Central memory CD4-positive, alpha-beta T cell (primary cell): ENCODE data around the gene CD300LD.
"Not testable (repeated sequence)": the region's sequence is repeated elsewhere in the genome, so short reads cannot be mapped to it uniquely, and the experiment has no call there.

ENCODE experiments used
- DNase-seq: peaks from one replicate; pipeline ENCODE4 v3.0.0; 2022

The CD300LD gene

DNA sequence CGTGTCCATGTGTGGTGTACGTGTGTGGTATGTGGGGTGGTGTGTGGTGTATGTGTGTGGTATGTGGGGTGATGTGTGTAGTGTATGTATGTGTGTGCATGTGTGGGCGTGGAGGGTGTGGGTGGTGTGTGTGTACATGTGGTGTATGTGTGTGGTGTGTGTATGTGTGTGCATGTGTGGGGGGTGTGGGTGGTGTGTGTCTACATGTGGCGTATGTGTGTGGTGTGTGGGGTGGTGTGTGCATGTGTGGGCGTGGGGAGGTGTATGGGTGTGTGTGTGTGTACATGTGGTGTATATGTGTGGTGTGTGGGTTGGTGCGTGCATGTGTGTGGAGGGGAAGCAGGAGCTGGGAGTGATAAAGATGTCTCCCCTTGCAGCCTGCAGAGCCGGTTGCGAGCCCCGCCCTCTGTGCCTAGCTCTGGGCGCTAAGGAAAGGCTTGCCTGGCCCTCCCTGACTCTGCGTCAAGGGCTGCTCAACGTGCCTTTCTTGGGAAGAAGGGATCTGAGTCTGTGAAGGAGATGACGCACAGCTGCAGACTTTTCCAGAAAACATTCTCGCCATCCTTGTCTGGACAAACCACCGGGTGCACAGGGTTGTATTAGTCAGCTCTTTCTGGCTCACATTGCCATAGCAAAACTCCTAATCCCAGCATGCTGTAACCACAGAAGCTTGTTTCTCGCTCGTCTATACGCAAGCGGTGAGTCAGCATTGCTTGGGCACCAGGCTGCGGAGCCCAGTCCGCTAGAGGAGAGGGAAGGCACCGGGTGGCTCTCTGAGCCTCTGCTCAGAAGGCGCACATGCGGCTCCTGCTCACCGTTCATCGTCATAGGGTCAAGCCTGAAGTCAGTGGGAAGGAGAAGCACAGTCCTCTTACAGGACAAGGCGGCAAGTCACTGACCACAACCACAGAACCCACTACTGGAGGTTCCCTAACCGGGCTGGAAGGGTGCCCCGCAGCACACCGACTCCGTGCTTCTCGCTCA lies 22.8 kb downstream of the CD300LD start:
- no peak for DNase-seq

DNA sequence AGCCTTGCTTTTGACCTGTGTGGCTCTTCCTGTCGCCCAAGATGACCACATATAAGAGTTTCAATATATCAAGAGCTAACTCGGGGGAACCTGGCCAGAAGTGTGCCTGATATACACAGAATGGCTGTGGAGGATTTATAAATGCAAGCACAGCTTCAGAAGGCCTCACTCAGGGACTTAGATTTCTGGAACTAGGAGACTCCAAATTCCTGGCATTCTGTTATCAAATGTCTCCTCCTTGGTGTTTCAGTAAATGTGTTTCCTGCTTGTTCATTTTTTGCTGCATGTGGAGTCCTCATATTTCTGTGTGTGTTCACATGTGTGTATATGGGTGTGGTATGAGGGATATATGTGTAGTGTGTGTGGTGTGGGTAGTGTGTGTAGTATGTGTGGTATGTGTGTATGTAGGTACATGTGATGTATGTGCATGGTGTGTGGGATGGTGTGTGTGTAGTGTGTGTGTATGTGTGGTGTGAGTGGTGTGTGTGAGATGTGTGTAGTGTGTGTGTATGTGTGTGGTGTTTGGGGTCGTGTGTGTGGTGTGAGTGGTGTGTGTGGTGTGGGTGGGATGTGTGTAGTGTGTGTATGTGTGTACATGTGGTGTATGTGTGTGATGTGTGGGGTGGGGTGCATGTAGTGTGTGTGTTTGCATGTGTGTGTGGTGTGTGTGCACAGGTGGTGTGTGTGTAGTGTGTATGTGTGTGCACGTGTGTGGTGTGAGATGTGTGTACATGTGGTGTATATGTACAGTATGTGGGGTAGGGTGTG lies 23.8 kb downstream of the CD300LD start:
- no peak for DNase-seq

DNA sequence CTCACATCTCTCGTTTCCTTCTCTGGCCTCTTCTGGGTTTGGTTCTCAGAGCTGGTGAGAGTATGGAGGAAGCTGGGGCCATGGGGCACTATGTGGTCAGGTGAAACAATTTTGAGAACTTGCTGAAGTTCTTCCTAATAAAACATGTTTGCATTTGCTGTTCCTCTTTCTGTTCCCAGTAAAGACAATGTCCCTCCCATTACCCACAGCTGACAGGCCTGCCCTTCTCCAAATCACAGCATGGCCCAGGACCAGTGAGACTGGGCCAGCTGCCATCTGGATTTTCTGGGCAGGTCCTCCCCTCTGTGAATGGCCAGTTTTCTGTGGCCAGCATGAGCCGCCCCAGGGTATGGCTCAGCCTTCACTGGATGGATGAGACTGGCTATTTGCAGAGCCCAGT lies 24.7 kb downstream of the CD300LD start, which contains the start of gene CD300H:
Gene CD300H (minus strand): TSS at position 113 of the 400 bp plus-strand sequence.
- DNase-seq, result no peak

DNA sequence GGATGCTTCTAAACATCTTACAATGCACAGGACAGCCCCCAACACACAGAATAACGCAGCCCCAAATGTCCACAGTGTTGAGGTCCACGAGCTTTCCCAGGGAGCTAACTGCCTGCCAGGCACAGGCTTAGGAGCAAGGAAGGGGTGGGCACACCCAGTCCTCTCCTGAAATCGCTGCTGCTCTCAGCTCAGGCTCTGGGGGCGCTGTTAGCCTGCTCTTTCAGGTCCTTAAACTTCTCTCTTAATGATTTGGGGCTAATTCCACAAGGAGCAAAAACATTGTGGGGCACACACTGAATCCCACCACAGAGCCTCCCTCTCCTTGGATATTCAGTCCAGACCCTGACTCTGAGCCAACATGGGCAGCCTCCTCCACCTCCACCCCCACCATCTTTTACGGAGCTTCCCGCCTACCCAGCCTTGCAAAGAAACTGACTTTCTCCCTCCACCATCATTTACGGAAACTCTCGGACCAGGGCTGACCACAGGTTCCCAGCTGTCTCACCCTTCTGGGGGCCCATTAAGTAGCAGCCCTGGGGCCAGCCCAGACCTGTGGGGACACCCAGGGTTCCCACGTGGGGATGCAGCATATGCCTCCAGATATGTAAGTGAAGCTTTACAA lies 25.8 kb downstream of the CD300LD start:
- no peak for DNase-seq

DNA sequence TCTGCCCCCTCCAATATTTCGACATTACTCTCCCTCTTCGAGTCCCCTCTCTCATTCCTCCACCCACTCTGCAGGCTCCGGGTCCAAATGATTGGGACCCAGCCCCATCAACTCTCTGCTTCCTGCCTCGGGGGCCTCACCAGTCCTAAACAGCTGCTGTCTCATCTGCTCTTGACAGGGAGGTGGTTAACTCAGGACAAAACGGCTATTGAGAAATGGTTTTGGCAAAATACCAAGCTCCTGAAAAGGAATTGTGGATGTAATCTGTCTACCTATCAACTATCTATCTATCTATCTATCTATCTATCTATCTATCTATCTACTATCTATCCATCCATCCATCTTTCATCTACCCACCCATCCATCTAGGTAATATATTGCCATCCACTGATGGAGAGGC lies 27.0 kb downstream of the CD300LD start:
- DNase-seq, result no peak

DNA sequence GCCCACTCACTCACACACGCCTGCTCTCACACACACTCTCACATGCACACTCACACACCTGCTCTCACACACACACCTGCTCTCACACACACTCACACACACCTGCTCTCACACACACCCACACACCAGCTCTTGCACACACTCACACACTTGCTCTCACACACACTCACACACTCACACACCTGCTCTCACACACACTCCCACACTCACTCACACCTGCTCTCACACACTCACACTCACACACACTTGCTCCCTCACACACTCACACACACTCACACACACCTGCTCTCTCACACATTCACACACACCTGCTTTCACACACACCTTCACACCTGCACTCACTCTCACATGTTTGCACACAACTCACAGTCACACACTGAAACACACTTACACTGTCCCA lies 28.7 kb downstream of the CD300LD start:
- DNase-seq, result no peak

DNA sequence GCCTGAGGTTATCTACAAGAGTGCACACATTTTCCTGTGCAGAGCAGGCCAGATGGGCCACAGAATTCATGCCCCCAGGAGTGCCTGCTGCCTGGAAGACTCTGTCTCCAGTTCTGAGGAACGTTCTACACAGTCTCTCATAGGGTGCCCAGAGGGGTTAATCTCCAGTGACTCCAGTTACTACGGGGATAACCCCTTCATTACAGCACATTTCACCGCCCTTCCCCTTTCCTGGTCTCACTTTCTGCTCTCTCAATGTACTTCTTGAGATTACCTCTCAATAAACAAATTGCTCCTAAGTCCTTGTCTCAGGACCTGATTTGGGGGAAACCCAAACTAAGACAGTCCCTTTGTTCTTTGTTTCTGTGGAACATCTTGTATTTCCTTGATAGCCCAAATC lies 30.5 kb downstream of the CD300LD start:
- DNase-seq, result no peak

DNA sequence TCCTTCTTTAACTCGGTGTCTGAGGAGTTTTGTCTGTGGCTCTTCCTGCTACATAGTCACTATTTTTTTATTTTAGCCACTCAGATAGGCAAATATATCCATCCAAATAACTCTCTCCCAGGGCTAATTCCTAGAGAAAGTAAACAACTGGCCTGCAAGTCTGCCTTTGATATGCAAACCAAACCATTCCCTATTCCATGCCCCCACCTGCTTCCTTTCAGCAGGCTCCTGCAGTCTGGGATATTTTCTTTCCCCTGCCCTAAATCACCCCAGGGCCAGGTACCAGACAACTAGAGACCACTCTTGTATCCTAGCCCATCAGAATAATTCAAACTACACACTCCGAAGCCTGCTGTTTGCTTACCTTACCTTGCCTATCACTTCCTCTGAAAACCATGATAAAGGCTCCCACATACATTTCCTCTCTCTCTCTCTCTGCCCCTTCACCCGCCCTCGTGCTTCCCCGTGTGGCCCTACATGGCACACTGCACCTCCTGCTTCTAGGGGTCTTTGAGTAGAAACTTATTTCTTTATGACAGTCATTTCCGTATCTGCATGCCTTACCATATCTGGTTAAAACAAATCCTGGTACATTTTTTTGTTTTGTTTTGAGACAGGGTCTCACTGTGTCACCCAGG lies 33.1 kb downstream of the CD300LD start:
- DNase-seq, result no peak

DNA sequence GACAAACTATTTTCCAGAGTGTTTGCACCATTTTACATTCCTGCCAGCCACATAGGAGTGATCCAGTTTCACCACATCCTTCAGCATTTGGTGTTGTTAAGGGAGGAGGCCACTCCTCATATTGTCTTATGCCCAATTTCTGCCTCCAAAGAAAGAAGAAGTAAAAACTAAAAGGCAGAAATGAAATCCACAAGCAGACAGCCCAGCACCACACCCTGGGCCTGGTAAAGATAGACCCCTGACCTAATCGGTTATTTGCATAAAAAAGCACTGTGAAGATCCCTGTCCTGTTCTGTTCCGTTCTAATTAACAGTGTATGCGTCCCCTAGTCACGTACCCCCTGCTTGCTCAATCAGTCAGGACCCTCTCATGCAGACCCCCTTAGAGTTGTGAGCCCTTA lies 33.7 kb downstream of the CD300LD start:
- DNase-seq, result not testable (repeated sequence)

DNA sequence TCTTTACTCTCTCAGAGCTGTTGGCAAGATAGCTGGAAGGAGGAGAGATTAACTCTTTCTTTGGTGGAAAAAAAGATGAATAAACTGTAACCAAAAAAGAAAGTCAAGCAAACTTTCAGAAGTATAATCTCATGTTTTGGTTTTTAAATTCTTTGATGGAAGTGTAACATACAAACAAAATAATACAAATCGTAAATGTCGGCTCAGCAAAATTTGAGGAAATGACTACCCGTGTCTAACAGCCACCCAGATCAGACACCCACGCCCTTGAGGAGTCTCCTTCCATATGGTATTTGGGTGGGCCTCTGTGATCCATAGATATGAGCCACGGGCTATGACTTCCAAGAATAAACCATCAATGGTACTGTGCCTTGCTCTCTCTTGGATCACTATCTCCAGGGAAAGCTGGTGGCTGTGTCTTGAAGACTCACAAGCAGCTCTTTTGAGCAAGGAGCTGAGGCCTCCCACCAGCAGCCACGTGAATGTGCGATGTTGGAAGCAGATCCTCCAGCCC lies 36.6 kb downstream of the CD300LD start:
- DNase-seq, result no peak

DNA sequence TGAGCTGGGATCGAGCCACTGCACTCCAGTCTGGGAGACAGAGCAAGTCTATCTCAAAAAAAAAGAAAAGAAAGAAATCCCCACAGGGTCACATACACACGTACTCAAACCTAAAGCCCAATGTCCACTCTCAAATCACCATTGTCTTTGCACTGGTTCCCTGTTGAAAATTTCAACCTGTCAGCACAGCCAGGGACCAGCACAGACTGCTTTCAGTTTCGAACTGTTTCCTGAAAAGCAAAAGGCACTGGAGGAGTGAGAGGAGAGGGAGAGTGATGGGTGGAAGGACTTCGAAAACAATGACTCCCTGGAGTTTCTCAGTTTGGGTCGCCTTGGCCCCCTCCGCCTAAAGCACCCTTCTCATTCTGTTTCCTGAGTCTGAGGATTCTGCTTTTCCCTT lies 37.2 kb downstream of the CD300LD start:
- no peak for DNase-seq

DNA sequence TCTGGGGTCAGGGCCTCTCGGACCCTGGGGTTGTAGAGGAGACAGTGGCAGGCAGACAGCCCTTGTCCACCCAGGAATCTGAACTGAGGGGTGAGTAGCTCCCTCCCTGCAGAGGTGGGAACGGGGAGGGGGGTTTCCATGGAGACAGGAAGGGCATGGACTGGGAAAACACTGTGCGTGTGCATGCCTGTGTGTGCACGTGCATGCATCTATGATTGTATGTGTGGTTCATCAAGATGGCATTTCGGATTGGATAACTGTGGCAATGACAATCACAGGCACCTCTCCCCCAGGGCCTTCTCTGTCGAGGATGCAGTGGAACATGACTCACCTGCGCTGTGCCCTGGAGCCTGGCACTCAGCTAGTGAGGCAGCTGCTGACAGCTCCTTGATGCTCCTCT lies 40.0 kb downstream of the CD300LD start:
- DNase-seq, result no peak

DNA sequence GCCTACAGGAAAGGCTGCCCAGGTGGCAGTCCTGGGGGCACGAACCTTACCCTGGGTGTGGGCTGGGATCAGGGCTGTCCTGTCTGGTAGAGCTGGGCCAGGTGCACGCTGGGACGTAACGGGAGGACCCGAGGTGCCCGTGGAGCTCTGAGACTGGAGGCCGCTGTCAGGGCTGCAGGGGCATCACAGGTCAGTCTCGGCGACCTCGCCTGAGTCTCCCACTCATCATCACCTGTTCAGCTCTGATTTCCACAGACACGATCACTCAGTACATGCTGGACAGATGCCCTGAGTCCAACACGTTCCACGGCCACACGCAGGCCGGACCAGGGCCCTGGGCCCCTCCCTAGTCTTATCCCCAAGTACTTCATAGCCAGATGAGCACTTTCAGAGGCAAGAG lies 41.5 kb downstream of the CD300LD start:
- DNase-seq, result no peak

DNA sequence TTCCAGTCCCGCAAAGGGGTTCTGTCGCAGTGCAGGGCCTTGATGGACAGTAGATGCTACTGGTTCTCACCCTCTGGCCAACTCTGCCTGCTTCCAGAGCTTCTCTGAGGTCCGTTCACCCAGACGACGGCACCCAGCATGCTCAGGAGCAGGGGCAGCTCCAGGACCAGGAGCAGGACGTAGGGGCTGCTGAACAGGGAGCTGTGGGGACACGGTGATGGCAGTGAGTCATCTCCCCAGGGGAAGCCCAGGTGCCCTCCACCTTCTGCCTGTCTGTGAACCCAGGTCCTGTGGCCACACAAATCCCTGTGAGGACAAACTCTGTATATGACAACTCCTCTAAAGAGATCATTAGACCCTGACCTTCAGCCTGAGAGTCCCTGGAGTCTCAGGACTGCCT lies 42.7 kb downstream of the CD300LD start:
- no peak for DNase-seq

DNA sequence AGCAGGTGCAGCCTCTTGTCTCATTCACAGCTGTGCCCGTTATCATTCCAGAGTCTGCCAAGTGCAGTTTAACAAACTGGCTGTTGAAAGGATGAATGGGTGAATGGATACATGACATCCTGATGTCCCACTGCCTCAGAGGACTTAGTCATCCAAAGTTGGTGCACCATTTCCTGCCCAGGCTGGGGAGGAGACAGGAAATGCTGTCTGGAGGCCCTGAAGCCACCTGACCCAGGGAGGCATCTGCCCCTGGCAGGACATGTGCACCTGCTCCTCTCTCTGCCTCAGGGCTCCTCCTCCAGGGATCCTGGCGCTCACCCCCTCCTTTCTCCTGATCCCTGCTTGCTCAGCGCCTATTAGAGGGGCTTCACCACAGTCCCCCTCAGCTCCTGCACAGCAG lies 44.3 kb downstream of the CD300LD start:
- no peak for DNase-seq

DNA sequence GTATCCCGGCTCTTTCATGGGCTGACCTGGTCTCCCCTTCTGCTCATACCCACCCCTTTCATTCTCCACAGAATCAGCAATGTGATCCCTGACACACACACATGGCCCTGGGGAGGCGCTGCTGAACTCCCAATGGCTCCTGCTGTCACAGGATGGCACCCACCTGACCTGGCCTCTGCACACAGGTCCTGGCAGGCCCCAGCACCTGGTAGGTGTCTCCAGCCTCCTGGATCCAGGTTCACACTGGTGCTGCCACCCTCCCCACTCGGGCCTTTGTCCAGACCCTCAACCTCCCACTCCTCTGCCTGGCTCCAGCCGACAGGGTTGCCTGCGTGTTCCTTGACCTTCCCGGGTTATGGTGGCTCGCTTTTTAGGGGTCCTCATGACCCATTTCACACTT lies 44.8 kb downstream of the CD300LD start:
- no peak for DNase-seq

DNA sequence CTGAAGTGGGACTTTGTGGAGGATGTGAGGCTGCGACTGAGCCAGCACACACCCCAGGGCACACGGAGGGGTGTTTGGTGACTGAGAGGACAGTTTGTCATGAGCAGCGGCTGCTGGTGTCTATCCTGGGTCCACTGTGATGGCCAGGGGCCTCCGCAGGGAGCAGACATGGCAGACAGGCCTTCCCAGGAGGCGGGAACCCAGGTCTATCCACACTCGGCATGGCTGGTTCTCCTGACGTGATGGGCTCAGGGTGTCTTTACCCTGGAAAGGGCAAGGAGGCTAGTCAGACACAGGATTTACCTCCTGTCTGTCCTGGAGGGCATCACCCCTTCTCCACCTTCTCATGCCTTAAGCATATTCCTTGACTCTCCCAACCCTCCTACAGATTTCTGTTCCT lies 45.5 kb downstream of the CD300LD start:
- DNase-seq, result no peak

DNA sequence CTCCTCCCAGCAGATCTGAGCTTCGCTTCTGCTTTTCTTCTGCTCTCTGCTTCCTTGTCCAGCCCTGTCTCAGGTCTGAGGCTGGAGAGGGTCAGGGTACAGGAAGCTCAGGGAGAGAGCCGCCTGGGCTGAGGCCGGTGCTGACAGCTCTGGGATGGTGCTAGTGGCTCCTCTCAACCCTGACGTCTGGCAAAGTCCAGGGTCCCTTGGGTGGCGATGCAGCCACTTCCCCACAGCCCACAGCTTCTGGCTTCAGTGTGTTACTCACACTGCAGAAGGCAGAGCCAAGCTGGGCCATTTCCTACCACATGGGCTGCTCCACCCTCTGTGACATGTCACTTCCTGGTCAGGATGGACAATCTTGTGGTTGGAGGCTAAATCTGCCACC lies 46.2 kb downstream of the CD300LD start, which contains the start of gene CD300C:
Gene CD300C (minus strand): TSS at position 273 of the 388 bp plus-strand sequence. CDS start 333 bp downstream, outside the sequence.
- no peak for DNase-seq

DNA sequence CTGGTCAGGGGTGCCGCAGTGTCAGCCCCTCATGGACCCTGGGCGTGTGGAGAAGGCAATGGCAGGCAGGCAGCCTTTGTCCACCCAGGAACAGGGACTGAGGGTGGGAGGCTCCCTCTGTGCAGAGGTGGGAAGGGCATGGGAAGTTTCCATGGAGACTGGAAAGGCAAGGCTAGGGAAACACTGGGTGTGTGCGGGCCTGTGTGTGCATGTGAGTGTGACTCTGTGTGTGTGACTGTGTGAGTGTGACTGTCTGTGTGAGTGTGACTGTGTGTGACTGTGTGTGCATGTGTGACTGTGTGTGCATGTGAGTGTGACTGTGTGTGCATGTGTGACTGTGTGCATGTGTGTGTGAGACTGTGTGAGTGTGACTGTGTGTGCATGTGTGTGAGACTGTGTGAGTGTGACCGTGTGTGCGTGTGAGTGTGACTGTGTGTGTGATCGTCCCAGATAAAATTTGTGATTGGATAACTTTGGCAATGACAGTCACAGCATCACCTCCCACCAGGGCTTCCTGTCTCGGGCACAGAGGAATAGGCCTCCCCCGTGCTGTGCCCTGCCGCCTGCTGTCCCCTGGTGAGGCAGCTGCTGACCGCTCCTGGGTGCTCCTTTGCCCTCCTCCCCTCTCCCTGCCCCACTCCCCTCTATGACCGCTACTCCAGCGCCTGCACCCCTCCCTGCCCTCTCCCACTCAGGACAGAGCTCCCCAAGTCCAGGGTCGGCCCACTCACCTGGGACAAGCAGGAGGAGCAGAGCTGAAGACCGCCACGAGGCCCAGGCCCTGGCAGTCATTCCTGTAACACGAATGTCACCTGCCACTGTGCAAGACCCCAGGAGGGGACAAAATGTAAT lies 46.9 kb downstream of the CD300LD start:
- no peak for DNase-seq

DNA sequence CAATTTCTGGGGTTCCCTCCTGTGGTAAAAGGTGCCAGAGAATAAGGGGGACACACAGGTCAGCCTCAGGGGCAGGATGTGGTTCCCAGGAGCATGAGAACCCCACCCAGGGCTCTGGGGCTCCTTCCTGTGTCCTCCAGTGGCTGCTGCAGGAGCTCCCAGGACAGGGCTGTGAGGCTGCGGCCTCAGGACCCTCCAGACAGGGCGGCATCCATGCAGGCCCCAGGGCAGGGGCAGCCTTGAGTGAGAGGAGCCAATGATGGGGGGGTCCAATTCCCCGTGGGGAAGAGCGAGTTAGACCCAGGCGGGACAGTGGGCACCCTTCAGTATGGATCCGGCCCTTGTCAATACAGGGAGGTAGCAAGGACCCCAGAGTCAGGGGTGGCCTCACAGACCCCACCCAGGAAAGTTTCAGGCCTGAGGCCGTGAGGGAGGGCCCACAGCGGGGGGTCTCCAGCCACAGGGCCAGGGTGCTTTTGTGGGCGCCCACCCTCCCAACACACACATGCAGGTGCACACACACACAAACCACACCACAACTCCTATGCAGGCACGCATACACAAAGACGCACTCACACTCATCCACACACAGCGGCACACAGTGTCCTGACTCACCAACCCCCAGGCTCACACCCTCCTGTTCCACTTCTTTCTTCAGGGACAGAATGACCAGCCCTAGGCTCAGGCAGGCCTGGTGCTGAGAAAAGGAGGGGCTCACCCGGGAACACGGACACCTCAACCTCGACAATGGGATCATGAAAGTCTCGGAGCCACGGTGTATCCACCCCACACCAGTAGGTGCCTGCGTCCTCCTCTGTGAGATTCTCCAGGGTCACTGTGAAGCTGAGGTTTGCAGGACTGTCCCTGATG lies 48.0 kb downstream of the CD300LD start:
- DNase-seq, result no peak

DNA sequence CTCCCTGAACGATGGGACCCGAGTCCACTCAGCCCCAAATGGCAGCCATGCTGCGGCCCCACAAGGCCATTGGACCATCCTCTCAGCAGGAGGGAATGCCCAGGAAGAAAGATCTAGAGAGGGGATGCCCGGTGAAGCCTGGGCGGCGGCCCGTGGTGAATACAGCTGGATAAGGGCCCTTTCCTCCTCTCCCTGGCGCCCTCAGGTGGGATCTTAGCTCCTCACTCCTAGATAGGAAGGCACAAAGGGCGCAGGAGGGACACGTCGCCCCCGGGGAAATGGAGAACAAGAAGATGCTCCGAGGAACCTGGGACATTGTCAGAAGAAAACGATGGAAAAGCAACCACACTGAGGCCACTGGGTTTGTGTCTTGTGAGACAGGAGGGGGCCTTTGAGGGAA lies 48.7 kb downstream of the CD300LD start:
- DNase-seq, result no peak
